HCT116 (cell line): ENCODE measurements around the gene SUPT4H1.

ENCODE experiments used
- EZH2 ChIP-seq: fragments of 200-600 bp; sonication (generic); IDR thresholded peaks from 2 replicates; pipeline ENCODE4 v1.6.1; 2017; ENCODE audit warnings: antibody characterized with exemption, mixed run types
- POLR2AphosphoS5 ChIP-seq: IDR thresholded peaks from 2 replicates; pipeline ENCODE4 v1.6.1; 2011; ENCODE audit warnings: mild to moderate bottlenecking, low read depth, low read length, moderate library complexity

DNA sequence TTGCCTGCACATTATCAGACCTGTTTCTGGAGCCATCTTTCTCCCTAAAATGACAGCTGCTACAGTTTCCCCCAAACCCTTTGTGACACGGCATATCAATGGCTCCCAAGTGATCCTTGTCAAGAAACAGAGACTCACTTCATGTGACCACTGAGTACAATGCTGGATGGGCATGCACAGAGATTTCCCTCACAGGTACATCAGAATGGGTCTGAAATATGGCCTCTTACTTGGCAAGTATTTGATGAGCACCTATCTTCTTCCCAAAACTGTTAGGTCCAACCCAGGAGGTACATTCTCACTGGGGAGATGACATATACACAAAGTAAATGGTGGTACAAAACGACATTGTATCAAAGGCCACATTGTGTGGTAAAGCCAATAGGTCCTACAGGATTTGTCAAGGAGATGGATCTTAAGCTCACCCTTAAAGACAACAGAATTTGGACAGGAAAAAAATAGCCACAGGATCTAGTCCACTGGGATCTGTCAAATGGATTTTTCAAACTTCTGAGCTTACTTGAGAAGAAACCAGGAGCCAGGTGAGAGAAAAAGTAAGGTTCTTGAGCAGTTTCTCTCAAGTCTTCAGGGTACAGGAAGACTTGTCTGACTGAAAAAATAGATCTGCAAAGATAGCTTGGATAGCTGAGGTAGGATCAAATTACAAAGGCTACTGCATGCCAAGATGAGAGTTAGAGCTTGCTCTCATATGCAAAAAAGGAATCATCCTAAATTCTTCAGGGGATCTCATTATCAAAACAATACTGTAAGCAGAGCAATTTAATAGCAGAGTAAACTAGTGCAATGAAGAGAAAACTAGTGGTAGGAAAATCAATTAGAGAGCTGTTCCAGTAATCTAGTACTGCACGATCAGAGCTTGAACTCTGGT lies 36.5 kb upstream of the SUPT4H1 start:
- TF ChIP-seq EZH2 (no peak), POLR2AphosphoS5 (no peak)
